GM19328 (cell line): ENCODE results near the gene ERVH48-1.
"Not testable (repeated sequence)": the region's sequence is repeated elsewhere in the genome, so short reads cannot be mapped to it uniquely, and the experiment has no call there.

ENCODE experiments used
- ATAC-seq: cut with Tn5 transposase; IDR thresholded peaks from one replicate; pipeline ENCODE4 v1.9.1; 2021; ENCODE audit warnings: mild to moderate bottlenecking, moderate library complexity; ENCODE audit not compliant: unreplicated experiment

Gene ERVH48-1

GRCh38 chr21:42925114-42925926, at the start of gene ERVH48-1:
TSS of gene ERVH48-1 (minus strand) at chr21:42925630. CDS start at chr21:42919006, 6,624 bp downstream.
- no peak for ATAC-seq

- ATAC-seq, result peak; percentile 80
Measured at GRCh38 chr21:42973991-42974831, 48.8 kb upstream of the ERVH48-1 start, which contains the start of gene PKNOX1. TSS of gene PKNOX1 (plus strand) at chr21:42974562. CDS start at chr21:43004382, 29,820 bp downstream.

- no peak for ATAC-seq
Measured at GRCh38 chr21:42973309-42973990, 48.0 kb upstream of the ERVH48-1 start.

GRCh38 chr21:42971897-42972275, 46.5 kb upstream of the ERVH48-1 start:
- no peak for ATAC-seq

- ATAC-seq, result no peak
Measured at GRCh38 chr21:42970946-42971653, 45.7 kb upstream of the ERVH48-1 start.

GRCh38 chr21:42969193-42969600, 43.8 kb upstream of the ERVH48-1 start:
- ATAC-seq, result no peak

- ATAC-seq, result not testable (repeated sequence)
Measured at GRCh38 chr21:42967616-42968015, 42.2 kb upstream of the ERVH48-1 start.

- no peak for ATAC-seq
Measured at GRCh38 chr21:42965211-42965560, 39.8 kb upstream of the ERVH48-1 start.

GRCh38 chr21:42964546-42965210, 39.2 kb upstream of the ERVH48-1 start:
- no peak for ATAC-seq

- ATAC-seq, result no peak
Measured at GRCh38 chr21:42964086-42964485, 38.7 kb upstream of the ERVH48-1 start.

- ATAC-seq, result no peak
Measured at GRCh38 chr21:42962380-42963007, 37.1 kb upstream of the ERVH48-1 start.

- no peak for ATAC-seq
Measured at GRCh38 chr21:42959728-42960127, 34.3 kb upstream of the ERVH48-1 start.

- not testable (repeated sequence) for ATAC-seq
Measured at GRCh38 chr21:42958122-42958521, 32.7 kb upstream of the ERVH48-1 start.

- ATAC-seq, result no peak
Measured at GRCh38 chr21:42956824-42957630, 31.6 kb upstream of the ERVH48-1 start.

- ATAC-seq, result not testable (repeated sequence)
Measured at GRCh38 chr21:42951193-42951592, 25.8 kb upstream of the ERVH48-1 start.

- ATAC-seq, result not testable (repeated sequence)
Measured at GRCh38 chr21:42949094-42949755, 23.8 kb upstream of the ERVH48-1 start.

- no peak for ATAC-seq
Measured at GRCh38 chr21:42942244-42942643, 16.8 kb upstream of the ERVH48-1 start.

GRCh38 chr21:42941696-42942085, 16.3 kb upstream of the ERVH48-1 start:
- no peak for ATAC-seq
